Ammon's horn (tissue), 1 donor: ENCODE data around the gene FGD4.
A peak's percentile ranks its signal among the peaks of the same experiment; 100 is the strongest.

Source experiments
- DNase-seq: peaks from one replicate; pipeline ENCODE4 v3.0.0-alpha.2; 2016; ENCODE audit warnings: low spot score

The FGD4 gene

DNA sequence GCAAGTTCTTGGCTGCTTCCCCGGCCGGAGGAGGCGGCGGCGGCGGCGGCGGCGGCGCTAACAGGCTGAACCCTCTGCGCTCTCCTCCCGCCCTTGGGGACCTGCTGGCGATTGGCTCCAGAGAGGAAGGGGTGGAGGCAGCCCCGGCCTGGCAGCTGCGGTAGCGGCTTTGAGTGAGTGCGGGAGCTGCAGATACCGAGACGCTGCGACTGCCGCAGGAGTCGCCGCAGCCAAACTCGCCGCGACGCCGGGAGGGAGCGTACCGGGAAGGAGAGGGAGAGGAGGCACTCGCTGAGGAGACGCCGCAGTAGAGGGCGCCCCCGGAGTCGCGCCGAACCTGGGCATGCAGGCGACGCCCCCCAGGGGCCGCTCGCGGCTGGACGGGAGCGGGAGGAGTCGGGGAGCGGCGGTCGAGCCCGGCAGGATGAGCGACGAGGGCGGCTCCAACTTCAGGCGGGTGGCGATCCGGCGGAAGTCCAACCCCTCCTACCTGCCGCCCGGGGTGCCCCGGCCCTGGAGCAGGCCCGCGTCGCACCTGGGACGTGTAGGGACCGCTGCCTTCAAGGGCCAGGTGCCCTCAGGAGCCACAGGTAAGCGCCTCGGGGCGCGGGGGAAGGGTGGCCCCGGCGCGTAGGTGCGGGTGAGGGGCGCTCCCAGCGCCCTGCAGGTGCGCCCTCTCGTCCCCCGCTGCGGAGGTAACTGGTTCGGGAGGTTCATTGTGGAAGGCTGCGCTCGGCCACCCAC is at the start of gene FGD4:
Gene FGD4, plus strand, starts transcription at position 189 of the 744 bp plus-strand sequence.
- DNase-seq, result peak; percentile 89

DNA sequence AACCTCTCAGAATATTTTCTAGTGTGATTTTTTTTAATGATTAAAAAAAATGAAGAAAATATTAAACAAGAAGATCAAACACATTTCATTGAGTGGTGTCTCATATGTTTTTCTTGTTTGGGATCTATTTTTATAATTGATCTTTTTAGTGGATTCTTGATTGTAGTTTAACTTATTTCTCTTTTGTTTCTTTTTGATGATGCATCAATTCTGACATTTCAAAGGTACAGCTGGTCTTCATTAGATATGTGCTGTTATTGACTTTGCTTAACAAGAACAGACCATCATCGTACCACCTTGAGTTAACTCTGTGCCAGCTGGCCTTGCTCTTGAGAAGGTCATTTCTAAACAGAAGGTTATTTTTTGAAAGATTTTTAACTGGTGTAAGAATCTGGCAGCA is 45.8 kb upstream of the FGD4 start:
- DNase-seq, result no peak

DNA sequence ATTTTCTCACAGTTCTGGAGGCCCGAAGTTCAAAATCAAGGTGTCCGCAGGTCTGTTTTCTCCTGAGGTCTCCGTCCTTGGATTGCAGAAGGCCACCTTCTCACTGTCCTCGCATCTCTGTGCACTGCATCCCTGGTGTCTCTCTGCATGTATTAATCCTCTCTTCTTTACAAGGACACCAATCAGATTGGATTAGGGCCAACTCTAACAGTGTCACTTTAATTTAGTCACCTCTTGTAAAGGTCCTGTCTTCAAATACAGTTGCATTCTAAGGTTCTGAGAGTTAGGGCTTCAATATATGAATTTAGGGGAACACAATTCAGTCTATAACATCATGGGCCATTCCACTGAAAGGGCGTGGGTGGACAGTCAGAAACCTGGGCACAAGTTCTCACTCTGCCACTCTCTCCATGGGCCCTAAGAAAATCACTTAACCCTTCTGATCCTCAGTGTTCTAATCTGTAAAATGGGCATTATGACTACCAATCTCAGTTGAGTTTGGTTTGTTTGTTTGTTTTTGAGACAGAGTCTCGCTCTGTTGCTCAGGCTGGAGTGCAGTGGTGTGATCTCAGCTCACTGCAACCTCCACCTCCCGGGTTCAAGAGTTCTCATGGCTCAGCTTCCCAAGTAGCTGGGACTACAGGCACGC is 41.6 kb upstream of the FGD4 start:
- DNase-seq, result no peak

DNA sequence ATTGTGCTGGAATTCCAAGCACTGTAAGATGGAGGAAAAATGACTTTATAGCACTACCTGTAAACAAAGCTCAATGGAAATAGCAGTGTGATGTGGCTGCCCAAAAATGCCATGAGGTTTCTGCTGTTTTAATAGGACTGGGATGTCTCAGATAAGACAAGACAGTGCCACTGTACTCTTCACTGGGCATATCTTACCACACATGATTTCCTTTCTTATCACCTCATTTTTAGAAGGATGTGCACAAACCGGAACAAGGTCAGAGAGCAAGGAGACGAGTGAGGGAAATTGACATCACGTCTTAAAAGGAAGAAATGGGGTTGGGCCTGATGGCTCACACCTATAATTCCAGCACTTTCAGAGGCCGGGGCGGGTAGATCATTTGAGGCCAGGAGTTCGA is 38.4 kb upstream of the FGD4 start:
- no peak for DNase-seq

DNA sequence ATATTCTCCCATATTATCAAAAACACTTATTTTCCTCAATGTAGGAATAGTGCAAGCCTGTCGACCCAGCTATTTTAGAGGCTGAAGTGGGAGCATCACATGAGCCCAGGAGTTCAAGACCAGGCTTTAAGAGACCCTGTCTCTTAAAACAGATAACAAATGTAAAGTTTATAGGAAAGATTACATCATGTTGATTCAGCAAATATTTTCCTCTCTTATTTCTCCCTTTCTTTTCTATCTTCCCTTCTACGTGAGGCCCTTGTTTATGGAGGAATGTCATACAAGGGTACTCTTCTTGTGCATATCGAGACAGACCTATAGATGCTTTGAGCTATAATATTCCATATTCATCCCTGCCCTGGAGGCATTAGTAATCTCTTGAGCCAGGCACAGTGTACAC is 36.5 kb upstream of the FGD4 start:
- no peak for DNase-seq

DNA sequence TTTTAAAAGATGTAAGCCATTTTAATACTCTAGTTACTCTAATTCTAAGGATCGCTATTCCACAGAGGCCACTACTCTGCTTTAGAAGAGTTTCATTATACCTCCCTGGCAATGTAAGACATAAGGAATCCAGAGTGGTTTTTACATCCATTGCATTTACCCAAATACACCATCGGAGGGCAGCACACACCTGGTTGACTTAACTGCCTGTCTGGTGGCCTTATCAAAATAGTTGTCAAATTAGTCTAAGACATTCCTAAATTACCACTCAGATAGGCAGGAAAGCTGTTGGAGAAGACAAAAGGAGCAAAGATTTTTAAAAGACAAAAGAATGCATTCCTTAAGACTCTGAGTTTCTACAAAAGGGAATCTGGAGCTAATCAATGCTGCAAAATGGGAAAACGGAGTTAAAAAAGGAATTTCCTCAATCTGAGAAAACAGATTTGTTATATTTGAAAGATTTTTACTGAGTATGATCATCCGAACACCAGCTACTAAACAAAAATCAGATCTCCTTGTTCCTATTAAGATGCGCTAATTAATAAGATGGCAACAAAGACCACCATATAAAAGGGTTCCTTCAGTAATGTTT is 33.8 kb upstream of the FGD4 start:
- peak; percentile 83 for DNase-seq

DNA sequence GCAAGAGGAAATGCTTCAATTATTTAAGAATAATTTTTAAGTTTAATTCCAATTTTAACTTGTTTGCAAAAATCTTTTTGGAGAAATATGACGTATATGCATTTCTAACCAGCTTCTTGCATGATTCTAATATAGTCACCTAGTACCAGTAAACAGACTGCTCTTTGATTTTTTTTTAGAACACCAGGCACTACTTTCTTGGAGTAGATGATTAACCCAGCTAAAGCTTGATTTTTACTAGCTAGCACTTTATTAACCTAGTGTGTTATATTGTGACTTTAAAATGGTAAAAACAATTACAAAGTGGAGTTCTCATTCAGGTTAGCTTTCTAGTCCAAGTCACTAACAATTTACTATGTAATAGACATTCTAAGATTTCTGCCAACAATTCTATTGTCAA is 32.6 kb upstream of the FGD4 start:
- no peak for DNase-seq

DNA sequence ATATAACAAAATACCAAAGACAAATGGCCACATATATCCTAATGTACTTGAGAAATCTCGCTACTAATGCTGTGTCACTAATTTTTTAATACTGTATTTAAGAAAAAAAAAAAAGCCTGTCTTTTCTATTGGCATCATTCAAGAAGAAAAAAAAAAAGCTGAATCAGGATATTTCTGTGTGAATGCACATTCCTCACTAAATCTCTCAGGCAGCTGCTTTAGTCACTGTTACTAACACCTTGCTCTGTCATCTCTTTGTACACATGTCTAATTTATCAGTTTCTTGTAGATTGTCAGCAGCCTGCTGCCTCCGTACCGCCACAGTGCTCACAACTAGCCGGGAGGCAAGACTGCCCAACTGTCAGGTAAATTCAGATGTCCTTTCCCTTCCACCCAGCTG is 32.0 kb upstream of the FGD4 start:
- no peak for DNase-seq

DNA sequence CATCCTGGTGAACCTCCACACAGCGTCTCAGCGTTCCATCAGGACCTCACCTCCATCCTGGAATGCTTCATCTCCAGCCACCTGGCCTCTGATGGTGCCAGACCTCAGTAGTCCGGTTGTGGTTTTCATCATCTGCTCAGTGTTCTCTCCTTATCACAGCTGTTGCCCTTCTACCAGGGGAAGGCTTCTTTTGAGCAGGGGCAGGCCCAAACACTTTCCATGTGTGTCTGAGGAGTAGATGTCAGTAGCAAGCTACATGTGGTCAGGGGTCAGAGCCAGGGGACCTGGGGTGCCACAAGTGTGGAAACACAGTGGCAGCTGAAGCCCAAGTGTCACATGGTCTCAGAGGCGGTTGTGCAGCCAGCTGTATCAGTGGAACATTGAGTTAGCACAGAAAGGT is 30.2 kb upstream of the FGD4 start:
- DNase-seq, result no peak

DNA sequence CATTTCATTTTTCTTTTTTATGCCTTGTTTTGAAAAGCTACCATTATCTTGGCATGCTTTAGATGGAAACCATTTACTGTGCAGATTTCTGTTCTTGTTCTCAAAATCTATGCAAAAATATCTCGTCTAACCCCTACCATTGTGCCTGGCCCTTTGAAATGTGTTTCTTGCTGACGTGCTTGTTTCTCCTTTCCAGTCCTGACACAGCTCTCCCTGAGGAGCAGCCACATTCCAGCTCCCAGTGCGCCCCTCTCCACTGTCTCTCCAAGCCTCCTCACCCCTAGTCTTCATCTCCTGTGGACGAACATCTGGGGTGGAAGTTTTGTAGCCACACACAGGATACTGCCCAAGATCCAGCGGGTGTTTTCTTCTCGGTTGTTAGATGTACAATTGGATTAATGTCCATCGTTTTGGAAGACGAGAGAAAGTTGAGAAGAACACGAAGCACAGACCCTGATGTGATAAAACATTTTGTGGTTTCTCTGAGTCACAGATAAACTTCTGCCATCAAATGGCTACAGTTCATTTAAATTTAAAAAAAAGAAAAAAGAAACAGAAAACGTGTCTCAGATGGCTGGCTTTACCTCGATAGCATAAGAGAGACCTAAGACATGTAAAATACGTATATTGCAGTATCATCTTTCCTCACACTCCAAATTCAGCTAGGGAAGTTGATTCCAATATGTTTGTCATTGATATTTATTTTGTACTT is 21.9 kb upstream of the FGD4 start:
- DNase-seq, result no peak

DNA sequence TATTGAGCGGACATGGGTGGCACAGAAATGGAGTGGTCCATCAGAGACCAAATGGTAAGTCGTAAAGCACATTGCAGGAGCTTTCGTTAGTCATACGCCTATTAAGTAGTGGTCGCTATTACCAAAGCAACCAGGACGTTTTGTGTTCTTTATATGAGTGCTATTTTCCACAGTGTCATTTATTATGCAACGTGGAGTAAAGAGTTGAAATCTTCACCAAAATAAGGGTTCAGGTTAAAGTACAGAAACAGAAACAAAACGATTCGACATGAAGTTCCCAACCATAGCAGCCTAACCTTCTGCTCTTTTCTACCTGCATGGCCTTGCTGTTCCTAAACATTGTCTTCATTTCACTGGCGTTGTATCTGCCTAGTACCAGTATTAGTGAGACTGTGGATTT is 20.1 kb upstream of the FGD4 start:
- no peak for DNase-seq

DNA sequence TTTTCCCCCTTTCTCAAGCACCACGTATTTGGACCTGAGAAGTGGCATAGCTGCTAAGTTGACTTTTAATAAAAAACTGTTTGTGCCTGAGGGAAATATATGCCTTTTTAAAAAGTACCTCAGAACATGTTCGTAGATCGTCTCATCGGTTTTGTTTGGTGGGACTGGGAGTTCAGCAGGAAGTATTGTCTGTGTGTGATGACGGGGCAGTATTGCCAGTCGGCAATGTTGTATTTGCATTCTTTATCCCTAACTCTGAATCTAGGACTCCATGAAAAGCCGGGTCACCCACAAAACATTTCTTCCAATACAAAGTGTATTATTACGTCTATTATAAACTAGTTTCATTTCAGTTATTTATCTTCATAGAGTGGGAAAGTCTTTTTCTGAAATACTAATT is 19.7 kb upstream of the FGD4 start:
- no peak for DNase-seq

DNA sequence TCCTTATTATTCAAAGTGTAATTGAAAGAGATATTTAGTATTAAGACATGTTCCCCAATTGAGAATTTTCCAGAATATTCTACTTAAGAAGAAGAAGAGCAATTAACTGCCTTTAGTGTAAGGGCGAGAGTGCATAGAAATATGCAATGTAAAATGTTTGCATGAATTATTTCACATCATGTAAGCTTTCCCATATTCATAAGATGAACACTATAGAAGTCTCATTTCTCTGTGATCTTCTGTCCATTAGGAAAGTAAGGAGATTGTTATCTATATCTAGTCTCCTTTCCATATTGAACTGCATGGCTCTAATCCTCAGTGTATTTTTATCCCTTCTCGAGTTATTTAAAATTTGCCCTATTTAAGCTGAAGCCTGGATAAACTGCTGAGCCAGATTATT is 17.1 kb upstream of the FGD4 start:
- DNase-seq, result no peak

DNA sequence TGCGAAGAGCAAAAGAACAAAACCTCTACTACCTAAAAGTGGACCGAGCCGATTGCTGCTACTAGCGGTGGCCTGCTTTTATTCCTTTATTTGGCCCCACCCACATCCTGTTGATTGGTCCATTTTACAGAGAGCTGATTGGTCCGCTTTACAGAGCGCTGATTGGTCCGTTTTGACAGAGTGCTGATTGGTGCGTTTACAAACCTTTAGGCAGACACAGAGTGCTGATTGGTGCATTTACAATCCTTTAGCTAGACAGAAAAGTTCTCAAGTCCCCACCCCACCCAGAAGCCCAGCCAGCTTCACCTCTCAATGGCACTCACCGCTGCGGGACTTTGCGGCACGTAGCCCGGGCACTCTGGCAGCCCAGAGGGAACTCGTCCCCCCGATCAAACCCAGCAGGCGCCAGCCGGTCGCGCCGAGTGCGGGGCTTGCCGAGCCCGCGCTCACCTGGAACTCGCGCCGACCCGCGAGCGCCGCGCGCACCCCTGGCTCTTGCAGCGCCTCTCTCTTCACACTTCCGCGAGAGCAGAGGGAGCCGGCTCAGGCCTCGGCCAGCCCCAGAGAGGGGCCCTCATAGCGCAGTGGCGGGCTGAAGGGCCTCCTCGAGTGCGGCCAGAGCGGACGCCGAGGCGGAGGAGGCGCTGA is 8.7 kb upstream of the FGD4 start:
- no peak for DNase-seq

DNA sequence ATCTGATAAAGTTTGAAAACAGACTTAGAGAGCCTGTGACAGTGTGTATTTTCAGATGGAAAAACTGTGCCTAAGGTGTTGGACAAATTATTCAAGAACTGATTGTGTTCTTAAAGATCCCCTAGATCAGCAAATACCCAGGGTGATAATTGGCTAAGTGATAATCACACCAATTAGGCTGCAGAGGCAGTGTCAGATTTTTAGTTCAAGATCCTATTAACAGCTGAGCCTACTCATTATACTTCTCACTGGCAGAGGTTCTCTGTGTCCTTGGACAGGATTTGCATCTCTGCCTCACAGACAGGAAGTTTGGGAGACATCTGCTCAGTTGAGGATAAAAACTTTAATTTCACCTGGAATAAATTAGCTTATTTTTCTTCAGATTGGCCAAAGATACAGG is 4.3 kb upstream of the FGD4 start:
- no peak for DNase-seq

DNA sequence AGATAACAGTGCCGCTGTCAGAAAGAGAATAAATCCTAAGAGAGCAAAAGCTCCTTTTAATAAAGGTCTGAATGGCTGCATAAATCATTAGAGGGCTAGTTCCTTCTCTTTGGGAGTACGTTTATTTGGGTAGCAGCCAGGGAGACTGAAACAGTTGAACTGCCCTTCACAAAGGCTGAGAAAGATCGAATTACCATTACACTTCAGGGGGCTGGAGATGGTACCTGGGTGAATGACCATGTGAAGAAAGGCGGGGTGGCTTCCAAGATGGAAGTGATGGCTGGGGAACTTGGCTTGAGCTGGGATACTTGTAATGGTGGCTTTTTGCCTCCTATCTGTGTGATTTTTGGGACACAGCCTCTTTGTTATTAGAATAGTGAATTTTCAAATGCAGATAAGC is 1.7 kb upstream of the FGD4 start:
- no peak for DNase-seq

DNA sequence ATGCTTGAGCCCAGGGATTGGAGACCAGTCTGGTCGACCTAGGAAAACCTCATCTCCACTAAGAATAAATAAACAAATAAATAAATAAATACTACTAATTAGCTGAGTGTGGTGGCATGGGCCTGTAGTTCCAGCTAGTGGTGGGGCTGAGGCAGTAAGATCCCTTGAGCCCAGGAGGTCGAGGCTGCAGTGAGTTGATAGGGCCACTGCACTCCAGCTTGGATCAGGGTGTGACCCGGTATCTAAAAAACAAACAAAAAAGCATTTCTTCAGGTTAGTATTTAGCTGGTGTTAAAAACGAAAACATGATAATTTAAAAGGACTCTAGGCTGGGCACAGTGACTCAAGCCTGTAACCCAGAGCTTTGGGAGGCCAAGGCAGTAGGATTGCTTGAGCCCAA is 1.2 kb upstream of the FGD4 start:
- no peak for DNase-seq

DNA sequence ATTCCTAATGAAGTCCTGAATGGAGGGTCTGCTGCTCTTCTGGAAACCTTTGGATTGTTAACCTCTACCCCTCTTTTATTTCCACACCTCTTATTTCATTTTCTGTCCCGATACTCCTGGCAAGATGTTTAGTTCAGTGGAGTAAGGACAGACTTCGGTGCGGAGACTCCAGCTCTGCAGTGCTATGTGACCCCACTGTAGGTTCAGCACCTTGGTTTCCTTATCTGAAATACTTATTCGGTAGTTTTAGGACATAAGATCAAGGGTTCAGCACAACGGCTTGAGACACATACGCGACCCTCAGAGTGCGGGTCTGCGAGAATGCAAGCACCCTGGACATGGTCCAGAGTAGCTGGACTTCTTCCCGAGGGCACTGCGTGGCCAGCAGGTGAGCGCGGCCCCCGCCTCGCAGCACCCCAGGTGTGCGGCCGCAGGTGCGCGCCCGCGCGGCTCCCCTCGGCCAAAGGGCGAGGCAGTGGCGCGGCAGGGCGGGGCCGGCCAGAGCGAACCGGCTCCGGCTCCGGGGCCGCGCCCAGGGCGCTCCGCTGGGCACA is 465 bp upstream of the FGD4 start:
- no peak for DNase-seq

DNA sequence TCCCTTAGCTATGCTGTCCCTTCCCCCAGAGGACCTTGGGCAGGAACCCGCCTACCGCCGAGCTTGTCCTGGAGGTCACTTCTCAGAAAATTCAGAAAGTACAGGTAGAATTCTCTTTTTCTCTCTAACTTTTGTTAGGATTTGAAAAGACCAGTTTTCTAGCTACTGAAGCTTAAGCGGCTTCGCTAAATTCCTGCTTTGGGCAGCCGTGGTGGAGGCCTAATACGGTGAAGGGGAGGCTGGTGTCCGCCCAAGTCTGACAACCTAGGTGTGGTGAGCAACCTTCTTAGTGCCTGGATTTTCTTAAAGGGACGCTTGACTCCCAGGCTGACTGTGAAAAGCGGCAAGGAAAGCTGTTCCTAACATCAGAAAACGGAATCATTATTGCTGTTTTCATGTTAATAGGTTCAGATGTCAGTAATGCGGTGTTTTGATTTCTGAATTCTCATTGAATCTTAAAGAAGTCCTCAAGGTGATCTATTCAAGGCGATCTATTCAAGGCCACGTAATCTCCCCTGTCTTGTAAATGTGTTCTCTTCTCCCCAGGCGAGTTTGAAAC is 835 bp downstream of the FGD4 start:
- DNase-seq, result no peak

DNA sequence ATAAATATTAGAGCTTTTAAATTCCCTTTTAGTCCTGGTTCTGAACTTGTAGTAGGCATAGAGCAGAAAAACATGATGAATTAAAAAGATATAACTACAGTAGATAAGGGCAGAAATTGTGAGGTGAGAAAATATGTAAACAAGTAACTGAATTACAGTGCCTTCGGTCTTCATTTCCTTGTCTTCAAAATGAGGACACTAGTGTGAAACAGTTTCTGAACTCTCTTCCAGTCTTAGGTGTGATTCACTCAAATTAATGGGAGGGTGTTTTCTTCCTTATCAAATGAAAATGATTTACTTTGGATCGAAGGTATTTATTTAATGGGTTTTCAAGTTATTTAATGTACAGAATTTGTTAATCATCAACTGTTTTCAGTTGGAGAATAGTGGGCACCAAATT is 1.5 kb downstream of the FGD4 start:
- no peak for DNase-seq

DNA sequence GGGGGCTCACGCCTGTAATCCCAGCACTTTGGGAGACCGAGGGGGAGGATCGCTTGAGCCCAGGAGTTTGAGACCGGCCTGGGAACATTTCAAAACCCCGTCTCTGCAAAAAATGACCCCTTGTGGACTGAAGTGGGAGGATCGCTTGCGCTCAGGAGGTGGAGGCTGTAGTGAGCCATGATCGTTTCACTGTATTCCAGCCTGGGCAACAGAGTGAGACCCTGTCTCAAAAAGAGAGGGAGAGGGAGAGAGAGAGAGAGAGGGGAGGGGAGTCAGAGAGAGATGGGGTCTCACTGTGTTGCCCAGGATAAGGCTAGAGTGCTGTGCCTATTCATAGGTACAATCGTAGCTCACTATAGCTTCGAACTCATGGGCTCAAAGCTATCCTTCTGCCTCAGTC is 2.8 kb downstream of the FGD4 start:
- DNase-seq, result no peak

DNA sequence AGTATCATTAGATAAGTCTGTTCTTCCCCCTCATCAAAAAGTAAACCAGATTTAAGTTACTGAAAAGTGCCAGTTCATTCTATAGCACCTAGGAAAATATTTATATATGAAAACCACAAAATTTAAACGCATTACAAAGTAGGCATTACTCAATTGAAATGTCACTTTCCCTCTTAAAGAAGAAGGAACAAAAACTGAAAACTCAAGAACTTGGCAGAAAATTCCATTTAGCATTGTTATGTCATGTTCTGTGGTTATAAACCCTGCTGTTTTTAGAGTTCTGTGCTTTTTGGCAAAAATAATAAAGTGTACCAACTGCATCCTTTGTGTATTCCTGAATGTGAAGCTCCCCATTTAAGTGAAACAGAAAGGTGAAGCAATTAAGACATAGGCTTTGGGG is 3.6 kb downstream of the FGD4 start:
- DNase-seq, result no peak
